ENCODE results near the gene CD33. TPM values are rescaled to one million over a fixed set of nuclear protein-coding genes. Genes with fewer than 3 reads are reported as not detected.

Gene CD33
- total and polyA plus RNA-seq, 2 experiments from 2014 or later, result 0.23 to 0.57 TPM

DNA sequence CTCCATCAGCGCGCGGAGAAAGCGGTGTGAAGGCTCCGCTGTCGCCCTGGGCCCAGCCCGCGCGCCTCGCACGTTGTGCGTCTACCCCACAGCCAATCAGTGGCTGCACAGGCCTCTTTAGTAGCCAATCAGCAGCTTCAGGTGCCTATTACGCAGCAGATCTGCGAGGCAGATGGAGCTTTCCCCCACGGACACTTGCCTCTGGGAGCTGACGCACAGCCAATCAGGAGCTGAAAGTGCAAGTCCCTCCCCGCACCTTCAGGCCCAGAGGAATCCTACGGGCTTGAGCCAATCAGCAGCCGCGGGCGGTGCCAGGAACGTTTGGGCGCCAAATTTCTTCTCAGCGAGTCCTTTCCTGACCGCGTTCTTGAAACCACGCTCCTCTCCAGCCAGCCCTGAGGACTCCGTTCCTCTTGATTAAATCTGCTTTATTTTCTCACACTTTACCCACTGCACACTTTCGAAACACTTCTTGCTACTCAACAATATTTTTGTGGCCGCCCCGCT is 42.9 kb upstream of the CD33 start:
- Histone ChIP-seq H3K4me3 (no peak overlapping the region), H3K79me2 (no peaks in the 10 kb centered on the region), H3K27ac (no peak overlapping the region), H3K4me1 (ENCODE audit: insufficient read depth) (no peaks in the 10 kb centered on the region), H4K20me1 (ENCODE audit: insufficient read depth, poor library complexity, severe bottlenecking) (no peaks in the 10 kb centered on the region), H3K9me3 (ENCODE audit: low read depth) (no peaks in the 10 kb centered on the region), H3K36me3 (replicated peaks; ENCODE audit: insufficient read depth, low read depth) (no peaks in the 10 kb centered on the region), H2AFZ (no peak overlapping the region), H3K9me2 (replicated peaks; ENCODE audit: insufficient read depth) (no peaks in the 10 kb centered on the region), H3K27me3 (peaks cover 8% of the 10 kb centered on the region), H3K4me2 (no peak overlapping the region)
- TF ChIP-seq EZH2 (IDR thresholded peaks at IDR 0.05; ENCODE audit: borderline replicate concordance), result no peak
- no peak for DNase-seq (ENCODE audit: low spot score)
- 66% methylated on average over 31 of the region's 31 CpGs for WGBS (ENCODE audit: low lambda C conversion rate, missing lambda C conversion rate)

DNA sequence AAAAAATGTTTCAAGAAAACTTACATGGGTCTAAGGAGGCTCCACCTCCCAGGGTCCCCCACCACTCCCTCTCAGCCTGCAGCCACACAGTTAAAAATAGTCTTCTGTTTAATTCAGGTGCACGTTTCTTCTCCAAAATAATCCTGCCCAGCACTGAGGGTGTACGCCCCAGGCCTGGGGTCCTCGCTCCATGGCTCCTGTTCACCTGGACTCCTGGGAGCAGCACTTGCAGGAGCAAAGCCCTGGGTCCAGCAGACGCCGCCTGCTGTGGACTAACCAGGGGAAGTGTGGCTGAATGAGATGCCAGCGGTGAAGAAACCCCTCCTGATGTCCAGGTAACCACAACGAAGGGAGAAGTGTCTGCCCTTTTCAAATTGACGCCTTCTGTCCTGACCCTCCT is 41.3 kb upstream of the CD33 start:
- no peak for TF ChIP-seq EZH2 (IDR thresholded peaks at IDR 0.05; ENCODE audit: borderline replicate concordance)
- no peak for TF ChIP-seq EZH2phosphoT487 (IDR thresholded peaks at IDR 0.05; ENCODE audit: low read depth, severe bottlenecking, unreplicated experiment)
- TF ChIP-seq, protein P1, sequence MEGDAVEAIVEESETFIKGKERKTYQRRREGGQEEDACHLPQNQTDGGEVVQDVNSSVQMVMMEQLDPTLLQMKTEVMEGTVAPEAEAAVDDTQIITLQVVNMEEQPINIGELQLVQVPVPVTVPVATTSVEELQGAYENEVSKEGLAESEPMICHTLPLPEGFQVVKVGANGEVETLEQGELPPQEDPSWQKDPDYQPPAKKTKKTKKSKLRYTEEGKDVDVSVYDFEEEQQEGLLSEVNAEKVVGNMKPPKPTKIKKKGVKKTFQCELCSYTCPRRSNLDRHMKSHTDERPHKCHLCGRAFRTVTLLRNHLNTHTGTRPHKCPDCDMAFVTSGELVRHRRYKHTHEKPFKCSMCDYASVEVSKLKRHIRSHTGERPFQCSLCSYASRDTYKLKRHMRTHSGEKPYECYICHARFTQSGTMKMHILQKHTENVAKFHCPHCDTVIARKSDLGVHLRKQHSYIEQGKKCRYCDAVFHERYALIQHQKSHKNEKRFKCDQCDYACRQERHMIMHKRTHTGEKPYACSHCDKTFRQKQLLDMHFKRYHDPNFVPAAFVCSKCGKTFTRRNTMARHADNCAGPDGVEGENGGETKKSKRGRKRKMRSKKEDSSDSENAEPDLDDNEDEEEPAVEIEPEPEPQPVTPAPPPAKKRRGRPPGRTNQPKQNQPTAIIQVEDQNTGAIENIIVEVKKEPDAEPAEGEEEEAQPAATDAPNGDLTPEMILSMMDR (IDR thresholded peaks at IDR 0.05; ENCODE audit: poor library complexity), result no peak
- H3K27me3 ChIP-seq, result peaks cover 8% of the 10 kb centered on the region
- H3K4me3 ChIP-seq, result no peak overlapping the region
- H3K9me2 ChIP-seq (replicated peaks; ENCODE audit: insufficient read depth), result no peaks in the 10 kb centered on the region
- H3K4me2 ChIP-seq, result no peak overlapping the region
- H3K4me1 ChIP-seq (ENCODE audit: insufficient read depth), result no peaks in the 10 kb centered on the region
- H3K9me3 ChIP-seq (ENCODE audit: low read depth), result no peaks in the 10 kb centered on the region
- H3K27ac ChIP-seq, result no peak overlapping the region
- H3K79me2 ChIP-seq, result no peaks in the 10 kb centered on the region
- H4K20me1 ChIP-seq (ENCODE audit: insufficient read depth, poor library complexity, severe bottlenecking), result no peaks in the 10 kb centered on the region
- WGBS (ENCODE audit: low lambda C conversion rate, missing lambda C conversion rate), result 83% methylated on average over 8 of the region's 8 CpGs
- no peaks in the 10 kb centered on the region for H3K36me3 ChIP-seq (replicated peaks; ENCODE audit: insufficient read depth, low read depth)
- no peak overlapping the region for H2AFZ ChIP-seq
- no peak for DNase-seq (ENCODE audit: low spot score)

DNA sequence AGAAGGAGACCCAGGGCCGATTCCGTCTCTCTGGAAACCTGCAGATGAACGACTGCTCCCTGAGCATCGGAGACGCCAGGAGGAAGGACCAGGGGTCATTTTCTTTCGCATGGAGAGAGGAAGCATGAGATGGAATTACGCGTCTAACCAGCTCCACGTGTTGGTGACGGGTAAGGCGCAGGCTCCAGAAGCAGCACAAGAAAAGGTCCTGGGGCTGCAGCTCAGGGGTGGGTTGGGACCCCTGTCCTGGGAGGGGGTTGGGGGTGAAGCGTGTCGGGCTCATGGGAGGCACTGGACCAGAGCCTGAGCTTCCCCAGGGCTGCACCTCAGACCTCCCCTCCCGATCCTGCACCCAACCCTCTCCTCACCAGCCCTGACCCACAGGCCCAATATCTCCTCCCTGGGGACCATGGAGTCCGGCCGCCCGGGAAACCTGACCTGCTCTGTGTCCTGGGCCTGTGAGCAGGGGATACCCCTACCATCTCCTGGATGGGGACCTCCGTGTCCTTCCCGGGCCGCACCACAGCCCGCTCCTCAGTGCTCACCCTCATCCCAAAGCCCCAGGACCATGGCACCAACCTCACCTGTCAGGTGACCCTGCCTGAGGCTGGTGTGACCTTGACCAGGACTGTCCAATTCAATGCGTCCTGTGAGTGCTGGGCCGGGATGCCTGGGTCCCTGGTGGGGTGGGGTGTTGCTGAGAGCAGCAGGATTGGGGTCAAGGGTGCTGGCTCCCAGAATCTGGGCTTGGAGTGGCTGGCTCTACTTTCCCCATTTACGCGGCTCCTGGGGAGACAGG is 39.6 kb upstream of the CD33 start:
- Histone ChIP-seq H3K36me3 (replicated peaks; ENCODE audit: insufficient read depth, low read depth) (no peaks in the 10 kb centered on the region), H3K9me2 (replicated peaks; ENCODE audit: insufficient read depth) (no peaks in the 10 kb centered on the region), H2AFZ (no peak overlapping the region), H3K9me3 (ENCODE audit: low read depth) (no peaks in the 10 kb centered on the region), H3K79me2 (no peaks in the 10 kb centered on the region), H4K20me1 (ENCODE audit: insufficient read depth, poor library complexity, severe bottlenecking) (no peaks in the 10 kb centered on the region), H3K27ac (no peak overlapping the region), H3K4me3 (no peak overlapping the region), H3K4me1 (ENCODE audit: insufficient read depth) (no peaks in the 10 kb centered on the region), H3K27me3 (peaks cover 8% of the 10 kb centered on the region), H3K4me2 (no peak overlapping the region)
- TF ChIP-seq EZH2phosphoT487 (IDR thresholded peaks at IDR 0.05; ENCODE audit: low read depth, severe bottlenecking, unreplicated experiment), result no peak
- TF ChIP-seq, protein P1 (IDR thresholded peaks at IDR 0.05; ENCODE audit: poor library complexity), result no peak
- WGBS (ENCODE audit: low lambda C conversion rate, missing lambda C conversion rate), result 91% methylated on average over 21 of the region's 25 CpGs
- no peak for DNase-seq (ENCODE audit: low spot score)

DNA sequence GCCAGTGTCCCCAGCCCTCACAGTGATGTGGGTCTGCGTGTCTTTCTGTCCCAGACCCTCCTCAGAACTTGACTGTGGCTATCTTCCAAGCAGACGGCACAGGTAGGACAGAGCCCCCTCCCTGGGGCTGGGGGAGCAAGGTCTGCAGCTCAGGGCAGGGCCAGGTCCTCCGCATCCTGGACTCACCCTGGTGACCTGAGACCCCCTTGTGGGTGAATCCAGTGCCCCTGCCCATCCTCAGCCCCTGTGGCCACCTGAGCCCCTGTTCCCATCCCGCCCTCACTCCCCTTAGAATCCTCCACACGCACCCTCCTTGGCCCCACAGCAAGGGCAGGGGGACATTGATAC is 39.0 kb upstream of the CD33 start:
- Histone ChIP-seq H2AFZ (no peak overlapping the region), H3K4me3 (no peak overlapping the region), H3K27me3 (peaks cover 8% of the 10 kb centered on the region), H3K9me3 (ENCODE audit: low read depth) (no peaks in the 10 kb centered on the region), H4K20me1 (ENCODE audit: insufficient read depth, poor library complexity, severe bottlenecking) (no peaks in the 10 kb centered on the region), H3K79me2 (no peaks in the 10 kb centered on the region), H3K4me2 (no peak overlapping the region), H3K9me2 (replicated peaks; ENCODE audit: insufficient read depth) (no peaks in the 10 kb centered on the region), H3K4me1 (ENCODE audit: insufficient read depth) (no peaks in the 10 kb centered on the region), H3K27ac (no peak overlapping the region), H3K36me3 (replicated peaks; ENCODE audit: insufficient read depth, low read depth) (no peaks in the 10 kb centered on the region)
- DNase-seq (ENCODE audit: low spot score), result no peak
- 94% methylated on average over 5 of the region's 5 CpGs for WGBS (ENCODE audit: low lambda C conversion rate, missing lambda C conversion rate)
- TF ChIP-seq EZH2phosphoT487 (IDR thresholded peaks at IDR 0.05; ENCODE audit: low read depth, severe bottlenecking, unreplicated experiment) (no peak), EZH2 (IDR thresholded peaks at IDR 0.05; ENCODE audit: borderline replicate concordance) (no peak)
- TF ChIP-seq, protein P1 (IDR thresholded peaks at IDR 0.05; ENCODE audit: poor library complexity), result no peak

Data from hepatocyte (in vitro differentiated cells).